ENCODE results near the gene FAM184A. TPM values are rescaled to one million over a fixed set of nuclear protein-coding genes. Genes with fewer than 3 reads are reported as not detected.

The FAM184A gene
- total and polyA plus RNA-seq, 2 of the 8 experiments (the other 6 are each of a cell fraction or from before 2014, with no cell fraction given) = 6.3 to 11.3 TPM

DNA sequence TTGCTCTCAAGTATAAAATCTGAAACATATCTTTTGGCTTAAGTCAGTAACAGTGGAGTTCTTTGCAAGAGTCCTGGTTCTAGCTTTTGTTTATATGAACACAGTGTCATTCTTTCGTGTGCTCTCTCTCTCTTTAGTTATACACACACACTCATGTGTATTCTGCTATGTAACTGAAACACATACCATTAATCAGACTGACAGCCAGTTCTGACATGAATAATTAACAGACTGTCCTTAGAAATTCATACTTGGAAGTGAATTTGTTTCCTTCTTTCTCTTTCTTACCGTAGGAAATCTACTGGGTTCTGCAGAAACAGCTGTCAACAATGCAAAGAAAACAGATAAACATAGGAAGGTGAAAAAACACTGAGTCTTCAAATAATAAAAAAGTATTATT lies 146.0 kb downstream of the FAM184A start:
- H2AFZ ChIP-seq (ENCODE audit: low read length) = no peak overlapping the region
- H4K8ac ChIP-seq (ENCODE audit: extremely low read depth, insufficient read depth, low read length) = no peak overlapping the region
- H3K4me2 ChIP-seq (ENCODE audit: insufficient read depth in 1 of 2, low read depth in 2 of 2, low read length in 2 of 2) = no peak overlapping the region
- H3K18ac ChIP-seq (ENCODE audit: extremely low read depth, low read length) = no peak overlapping the region
- no peak for TF ChIP-seq BACH1 (IDR thresholded peaks at IDR 0.05; ENCODE audit: low read length)
- TF ChIP-seq KDM5A (IDR thresholded peaks at IDR 0.05; ENCODE audit: low read length) = no peak
- no peak for TF ChIP-seq SRF (IDR thresholded peaks at IDR 0.05; ENCODE audit: low read depth, low read length)
- TF ChIP-seq SIN3A (conservative IDR thresholded peaks at IDR 0.05 in 1 of 2, IDR thresholded peaks at IDR 0.05 in 1 of 2; ENCODE audit: low read depth in 1 of 2, low read length in 2 of 2) = no peak
- TF ChIP-seq POU5F1 (IDR thresholded peaks at IDR 0.05; ENCODE audit: low read depth, low read length) = no peak
- no peak for TF ChIP-seq ASH2L (IDR thresholded peaks at IDR 0.05; ENCODE audit: low read length)
- TF ChIP-seq PHF8 (conservative IDR thresholded peaks at IDR 0.05; ENCODE audit: low read depth, low read length) = no peak
- TF ChIP-seq SUZ12 (IDR thresholded peaks at IDR 0.05; ENCODE audit: low read length) = no peak
- H3K79me1 ChIP-seq (ENCODE audit: low read depth, low read length) = no peaks in the 10 kb centered on the region
- H3K9ac ChIP-seq (replicated peaks in 1 of 4; ENCODE audit: extremely low read depth in 1 of 4, low read depth in 3 of 4, low read length in 3 of 4) = no peak overlapping the region
- CTCF ChIA-PET (ENCODE audit: partially characterized antibody) = interaction anchor here (0.9 kb wide), 1 partner anchor 184 kb away, joined by 6 read pairs; no protein-coding TSS in a partner anchor
- no peak overlapping the region for H2BK12ac ChIP-seq (ENCODE audit: low read depth, low read length)
- H3K23ac ChIP-seq (ENCODE audit: insufficient read length) = no peak overlapping the region
- H3K23me2 ChIP-seq (ENCODE audit: low read depth, low read length) = no peaks in the 10 kb centered on the region; the same call in 1 of the 2 replicates
- H2AK5ac ChIP-seq (ENCODE audit: low read depth, low read length) = no peak overlapping the region
- H3K56ac ChIP-seq (replicated peaks; ENCODE audit: insufficient read length, low read depth, low read length) = no peak overlapping the region
- POLR2A ChIA-PET (ENCODE audit: partially characterized antibody) = no interaction called here
- DNase-seq (ENCODE audit: low read depth in 1 of 2, low spot score in 2 of 2) (no peak), FAIRE-seq (no peak)
- no peak overlapping the region for H3K4me3 ChIP-seq (ENCODE audit: extremely low read depth in 1 of 4, insufficient read depth in 2 of 4, low read depth in 3 of 4, low read length in 4 of 4)
- no peak overlapping the region for H4K5ac ChIP-seq (ENCODE audit: insufficient read length, low read depth, low read length)
- H2BK15ac ChIP-seq (ENCODE audit: low read length) = no peak overlapping the region
- peaks cover 0 to 36% of the 10 kb centered on the region in 2 experiments; a peak in 2 of 4 replicates for H3K79me2 ChIP-seq (ENCODE audit: control insufficient read depth in 1 of 2, insufficient read depth in 2 of 2, low read length in 2 of 2)
- no peak overlapping the region for H3K4ac ChIP-seq (replicated peaks; ENCODE audit: insufficient read length, low read depth, low read length)
- peaks cover 0 to 24% (median 7%) of the 10 kb centered on the region in 4 experiments; a peak in 4 of 8 replicates for H3K36me3 ChIP-seq (ENCODE audit: control insufficient read depth in 2 of 4, insufficient read depth in 4 of 4, low read length in 3 of 4)
- no peak overlapping the region for H3K27ac ChIP-seq (ENCODE audit: low read depth, low read length)
- peaks cover 7 to 9% of the 10 kb centered on the region in 2 experiments for H3K9me3 ChIP-seq (ENCODE audit: insufficient read depth in 2 of 2, low read depth in 1 of 2, low read length in 1 of 2)
- no peak overlapping the region for H4K91ac ChIP-seq (replicated peaks; ENCODE audit: insufficient read length, low read length)
- H3K4me1 ChIP-seq (replicated peaks in 1 of 4; ENCODE audit: control insufficient read depth in 3 of 4, insufficient read depth in 4 of 4, low read length in 3 of 4) = peaks cover 0 to 2% (median 0%) of the 10 kb centered on the region in 4 experiments; a peak in 2 of 7 replicates
- H4K20me1 ChIP-seq (replicated peaks in 1 of 2; ENCODE audit: control insufficient read depth in 1 of 2, insufficient read depth in 2 of 2, low read length in 2 of 2) = peaks cover 0 to 8% of the 10 kb centered on the region in 2 experiments
- no peaks in the 10 kb centered on the region for H3K27me3 ChIP-seq (replicated peaks in 1 of 4; ENCODE audit: control insufficient read depth in 3 of 4, extremely low read depth in 1 of 4, insufficient read depth in 3 of 4, low read length in 3 of 4)
- H2BK20ac ChIP-seq (ENCODE audit: low read length) = no peak overlapping the region
- WGBS, 2 experiments (ENCODE audit: extremely low coverage in 1 of 2, insufficient coverage in 1 of 2, insufficient read length in 1 of 2, insufficient replicate concordance in 2 of 2, low coverage in 1 of 2, low lambda C conversion rate in 2 of 2, missing lambda C conversion rate in 1 of 2) = 85% methylated on average over 2 of the region's 2 CpGs; no CpG with 5 or more reads in 1 of the 2 experiments
- H2BK5ac ChIP-seq (ENCODE audit: low read depth, low read length) = no peak overlapping the region
- H3K14ac ChIP-seq (ENCODE audit: insufficient read length) = no peak overlapping the region
- no peak overlapping the region for H2BK120ac ChIP-seq (replicated peaks; ENCODE audit: low read depth, low read length)
